Heart left ventricle (tissue), 16 donors: ENCODE measurements around the gene CRACR2A. TPM values are rescaled to one million over a fixed set of nuclear protein-coding genes. Genes with fewer than 3 reads are reported as not detected.
A peak's percentile ranks its signal among the peaks of the same experiment; 100 is the strongest.

Experiments
- ATAC-seq, 4 donors: fragments of 200-7000 bp; cut with Tn5 transposase; one replicate each; pipeline ENCODE4 v1.9.1; 2020 to 2022; ENCODE audit warnings: moderate library complexity in 4 of 4, mild to moderate bottlenecking in 3 of 4, moderate number of reproducible peaks in 1 of 4
- DNase-seq, 5 donors: peaks; one replicate each; pipeline ENCODE4 v3.0.0-alpha.2; 2020
- H3K27ac ChIP-seq, 12 donors: fragments of 200-600 bp; sonication (generic) in 4 of 12; one replicate each; pipeline versions ENCODE4 v1.5.0 to v1.8.0; 2016 to 2022; ENCODE audit warnings: mild to moderate bottlenecking in 2 of 12
- H3K27me3 ChIP-seq, 9 donors: fragments of 200-600 bp; sonication (generic) in 2 of 9; one replicate each; pipeline versions ENCODE4 v1.5.1 to v1.8.0; 2016 to 2022; ENCODE audit warnings: mild to moderate bottlenecking in 3 of 9
- H3K36me3 ChIP-seq, 9 donors: fragments of 200-600 bp; sonication (generic) in 2 of 9; one replicate each; pipeline versions ENCODE4 v1.5.0 to v1.8.0; 2018 to 2022; ENCODE audit warnings: mild to moderate bottlenecking in 2 of 9
- H3K4me1 ChIP-seq, 12 donors: fragments of 200-600 bp; sonication (generic) in 4 of 12; one replicate each; pipeline versions ENCODE4 v1.5.0 to v1.8.0; 2016 to 2022; ENCODE audit warnings: mild to moderate bottlenecking in 3 of 12
- H3K4me3 ChIP-seq, 12 donors: fragments of 200-600 bp; sonication (generic) in 4 of 12; one replicate each; pipeline versions ENCODE4 v1.5.0 to v1.8.0; 2017 to 2022; ENCODE audit warnings: mild to moderate bottlenecking in 9 of 12, moderate library complexity in 4 of 12
- H3K9me3 ChIP-seq, 12 donors: fragments of 200-600 bp; sonication (generic) in 4 of 12; one replicate each; pipeline versions ENCODE4 v1.5.0 to v1.8.0; 2016 to 2022; ENCODE audit warnings: mild to moderate bottlenecking in 1 of 12
- CTCF ChIP-seq, 12 donors: fragments of 200-600 bp; sonication (generic) in 4 of 12; IDR thresholded peaks; one replicate each; pipeline versions ENCODE4 v1.5.0 to v1.8.0; 2018 to 2022; ENCODE audit warnings: antibody characterized with exemption in 12 of 12, mild to moderate bottlenecking in 5 of 12
- POLR2A ChIP-seq, 2 donors: fragments of 450-650 bp; IDR thresholded peaks; one replicate each; pipeline ENCODE4 v1.6.1; 2017; ENCODE audit warnings: antibody characterized with exemption in 2 of 2, mild to moderate bottlenecking in 2 of 2, moderate library complexity in 2 of 2
- WGBS, 4 donors: extraction: QIAGEN DNeasy Blood & Tissue Kit in 2 of 4; methylation state at CpG; one replicate each; pipeline versions ENCODE4 v1.1.5 to v1.1.7; 2013 to 2018; 5-methylcytosine and 5-hydroxymethylcytosine counted together
- intact Hi-C, 10 donors: fragments of 100-400 bp; cut with DNase I; formaldehyde crosslinking; loops; one replicate each; pipeline versions ENCODE4 v1.11.1 to v1.14.2; 2022
- polyA plus RNA-seq, 2 donors: library from polyadenylated mRNA; stranded (reverse); fragments of 200-250 nt; gene quantifications; one replicate each; pipeline ENCODE4 v1.2.3, GENCODE V29; 2013
- total RNA-seq, 9 donors: library from RNA; depleted of rRNA in 2 of 9; stranded (reverse); fragments of >200 nt in 2 of 9; fragmentation: NEBNext Ultra II Directional in 3 of 9; extraction: Animal tissue kit (Norgen Biotek cat#: 25700) in 3 of 9; gene quantifications; one replicate each; pipeline versions ENCODE4 v1.1.0 to v1.2.4, GENCODE V29; 2016 to 2023
- donor health status: ischemic (EF 13 %, LVEDD 7.1; RV severe dilation, severe dysfunction).
- donor health status: healthy with polysubstance abuse.
- donor health status: DM: no; HTN: yes; CAD: no.
- donor health status: DM: no; HTN: no; CAD: no.
- donor health status: ischemic (EF 25% LVEDD 6.9; RV normal size, moderate dysfunction).
- donor health status: ischemic (EF 25% LVEDD 5.7; RV mildly dilated, moderate dysfunction).
- donor health status: healthy.
- donor health status: DM: yes; HTN: yes; CAD: no.
- donor health status: ischemic (EF 35%, LVEDD 5.7; RV mildly dilated, moderate dysfunction).
- donor health status: nonischemic (EF 11% LVEDD 7.7; RV severe dilation, severe dysfunction).
- donor health status: DM: yes; HTN: yes; CAD: no.
- donor health status: PGD.
- donor health status: ischemic (EF 29% LVEDD 5.4; RV normal size, mild dysfunction).
- donor health status: nonischemic (EF 23%, LVEDD 6.1; RV moderate dilation, normal function).

The CRACR2A gene
- total and polyA plus RNA-seq, 11 donors: 1.0 to 14.1 (median 4.7) TPM

- Histone ChIP-seq H3K4me3 (no peak overlapping the region), H3K27me3 (no peaks in the 10 kb centered on the region), H3K36me3 (peaks cover 0 to 9% (median 0%) of the 10 kb centered on the region in 9 donors), H3K27ac (peak overlapping the region in 1 of 12 donors; percentile 59), H3K4me1 (peaks cover 0 to 32% (median 0%) of the 10 kb centered on the region in 12 donors), H3K9me3 (no peaks in the 10 kb centered on the region)
- DNase-seq: no peak
- intact Hi-C loops: no loop called here
- 82 to 92% (median 89%) methylated on average over 6 of the region's 6 CpGs for WGBS, 4 donors
- no peak for TF ChIP-seq POLR2A (IDR thresholded peaks at IDR 0.05)
- TF ChIP-seq CTCF (IDR thresholded peaks at IDR 0.05): no peak
- peak in 2 of 4 donors; percentile 57 to 60 for ATAC-seq
Observed at GRCh38 chr12:3728686-3729085, 24.2 kb downstream of the CRACR2A start.

GRCh38 chr12:3727877-3728632 lies 24.9 kb downstream of the CRACR2A start:
- intact Hi-C loops: no loop called here
- Histone ChIP-seq H3K36me3 (peaks cover 0 to 9% (median 0%) of the 10 kb centered on the region in 9 donors), H3K4me1 (peaks cover 0 to 32% (median 0%) of the 10 kb centered on the region in 12 donors), H3K4me3 (no peak overlapping the region), H3K9me3 (no peaks in the 10 kb centered on the region), H3K27me3 (no peaks in the 10 kb centered on the region), H3K27ac (peak overlapping the region in 1 of 12 donors; percentile 7)
- peak in 3 of 4 donors; percentile 25 to 52 (median 51) for ATAC-seq
- 64 to 70% (median 66%) methylated on average over 8 of the region's 8 CpGs for WGBS, 4 donors
- DNase-seq: no peak
- TF ChIP-seq POLR2A (IDR thresholded peaks at IDR 0.05) (no peak), CTCF (IDR thresholded peaks at IDR 0.05) (no peak)

- H3K36me3 ChIP-seq: peaks cover 0 to 7% (median 0%) of the 10 kb centered on the region in 9 donors
- no peak overlapping the region for H3K4me3 ChIP-seq
- ATAC-seq (no peak), DNase-seq (no peak)
- no peak for TF ChIP-seq CTCF (IDR thresholded peaks at IDR 0.05)
- TF ChIP-seq POLR2A (IDR thresholded peaks at IDR 0.05): no peak
- H3K9me3 ChIP-seq: no peaks in the 10 kb centered on the region
- WGBS, 4 donors: 84 to 90% (median 88%) methylated on average over 8 of the region's 8 CpGs
- no peaks in the 10 kb centered on the region for H3K27me3 ChIP-seq
- intact Hi-C loops: no loop called here
- H3K4me1 ChIP-seq: peaks cover 0 to 32% (median 0%) of the 10 kb centered on the region in 12 donors
- H3K27ac ChIP-seq: no peak overlapping the region
Observed at GRCh38 chr12:3727354-3727753, 25.6 kb downstream of the CRACR2A start.

- intact Hi-C loops: no loop called here
- no peak for ATAC-seq
- Histone ChIP-seq H3K27me3 (no peaks in the 10 kb centered on the region), H3K4me1 (peaks cover 0 to 32% (median 0%) of the 10 kb centered on the region in 12 donors), H3K9me3 (no peaks in the 10 kb centered on the region), H3K4me3 (no peak overlapping the region), H3K27ac (no peak overlapping the region), H3K36me3 (no peaks in the 10 kb centered on the region)
- 62 to 70% (median 67%) methylated on average over 6 of the region's 6 CpGs for WGBS, 4 donors
- DNase-seq: no peak
- no peak for TF ChIP-seq POLR2A (IDR thresholded peaks at IDR 0.05)
- no peak for TF ChIP-seq CTCF (IDR thresholded peaks at IDR 0.05)
Observed at GRCh38 chr12:3726456-3726855, 26.5 kb downstream of the CRACR2A start.
